PC-3 (cell line): ENCODE data around the gene DPEP1. TPM values are rescaled to one million over a fixed set of nuclear protein-coding genes. Genes with fewer than 3 reads are reported as not detected.
"Not testable (repeated sequence)": the region's sequence is repeated elsewhere in the genome, so short reads cannot be mapped to it uniquely, and the experiment has no call there.

Experiments used
- ATAC-seq: fragments of 200-7000 bp; cut with Tn5 transposase; 2 replicates; pipeline ENCODE4 v1.9.1; 2020; ENCODE audit warnings: mild to moderate bottlenecking, moderate library complexity
- BruUV-seq: library from RNA; stranded (reverse); fragments of 400-500 nt; replicated peaks from 2 replicates; lab custom pipeline; 2021; lab: Mats Ljungman, UMichigan
- CTCF ChIA-PET: fragments of 300-600 bp; sonication (Branson Sonifier 250); formaldehyde crosslinking; loops from one replicate; lab custom pipeline; 2022; ENCODE audit warnings: antibody characterized with exemption; lab: Charles Lee
- POLR2A ChIA-PET: fragments of 300-600 bp; sonication (Branson Sonifier 250); formaldehyde crosslinking; loops from one replicate; lab custom pipeline; 2022; ENCODE audit warnings: antibody characterized with exemption; ENCODE audit not compliant: unreplicated experiment; lab: Charles Lee
- DNase-seq: peaks from one replicate; pipeline ENCODE4 v3.0.0-alpha.2; 2015
- H2AFZ ChIP-seq: fragments of 300-600 bp; sonication (generic); 2 replicates; pipeline ENCODE4 v1.6.0; 2016; ENCODE audit warnings: antibody characterized with exemption, low read length
- H3F3A ChIP-seq: fragments of 300-600 bp; sonication (generic); one replicate; pipeline ENCODE4 v1.6.0; 2017; ENCODE audit warnings: antibody characterized with exemption, low read length, control low read depth, mild to moderate bottlenecking; ENCODE audit not compliant: unreplicated experiment
- H3K27ac ChIP-seq: fragments of 300-600 bp; sonication (generic); 2 replicates; pipeline ENCODE4 v1.5.1; 2016; ENCODE audit warnings: mild to moderate bottlenecking, low read length
- H3K27me3 ChIP-seq: fragments of 300-600 bp; sonication (generic); 2 replicates; pipeline ENCODE4 v1.6.1; 2016; ENCODE audit warnings: low read length, mixed read lengths
- H3K36me3 ChIP-seq: fragments of 300-600 bp; sonication (generic); 2 replicates; pipeline ENCODE4 v1.6.1; 2016; ENCODE audit warnings: low read depth, mixed run types, low read length, mixed read lengths
- H3K4me1 ChIP-seq: fragments of 300-600 bp; sonication (generic); 2 replicates; pipeline ENCODE4 v1.5.1; 2016; ENCODE audit warnings: low read length; ENCODE audit not compliant: insufficient read depth
- H3K4me2 ChIP-seq: fragments of 300-600 bp; sonication (generic); 2 replicates; pipeline ENCODE4 v1.6.0; 2016; ENCODE audit warnings: low read length
- H3K4me3 ChIP-seq: fragments of 300-600 bp; sonication (generic); 2 replicates; pipeline ENCODE4 v1.5.1; 2016; ENCODE audit warnings: mild to moderate bottlenecking, low read length, mixed read lengths
- H3K79me2 ChIP-seq: fragments of 300-600 bp; sonication (generic); 2 replicates; pipeline ENCODE4 v1.6.1; 2017; ENCODE audit warnings: low read length, mixed read lengths
- H3K9ac ChIP-seq: fragments of 300-600 bp; sonication (generic); 2 replicates; pipeline ENCODE4 v1.6.0; 2016; ENCODE audit warnings: mild to moderate bottlenecking, low read length
- H3K9me2 ChIP-seq: fragments of 300-600 bp; sonication (generic); replicated peaks from 2 replicates; pipeline ENCODE4 v1.6.1; 2016; ENCODE audit warnings: mixed run types, low read length, mixed read lengths
- H3K9me3 ChIP-seq: fragments of 300-600 bp; sonication (generic); 2 replicates; pipeline ENCODE4 v1.6.1; 2016; ENCODE audit warnings: low read length, mixed read lengths
- H4K20me1 ChIP-seq: fragments of 300-600 bp; sonication (generic); 2 replicates; pipeline ENCODE4 v1.6.1; 2016; ENCODE audit warnings: low read length, mixed read lengths
- EZH2 ChIP-seq: fragments of 300-600 bp; sonication (generic); IDR thresholded peaks from one replicate; pipeline ENCODE4 v1.6.1; 2017; ENCODE audit warnings: antibody characterized with exemption, mild to moderate bottlenecking, low read length; ENCODE audit not compliant: unreplicated experiment
- EZH2phosphoT487 ChIP-seq: fragments of 300-600 bp; sonication (generic); IDR thresholded peaks from 2 replicates; pipeline ENCODE4 v1.6.1; 2018; ENCODE audit warnings: mild to moderate bottlenecking, antibody characterized with exemption, low read length, borderline replicate concordance
- intact Hi-C: fragments of 100-400 bp; cut with micrococcal nuclease; formaldehyde crosslinking; loops from 2 replicates; pipeline ENCODE4 v1.9.0; 2023
- total RNA-seq: library from RNA; depleted of rRNA; stranded (reverse); fragments of >200 nt; gene quantifications from 2 replicates; pipeline ENCODE4 v1.2.3, GENCODE V29; 2014
- TF ChIP-seq, protein P1 (sequence below): fragments of 300-600 bp; sonication (generic); conservative IDR thresholded peaks from 2 replicates; pipeline ENCODE4 v1.5.1; 2017; ENCODE audit warnings: antibody characterized with exemption, low read depth, mild to moderate bottlenecking, low read length

The DPEP1 gene
- total RNA-seq, 1 experiment from 2014 or later = not detected

DNA sequence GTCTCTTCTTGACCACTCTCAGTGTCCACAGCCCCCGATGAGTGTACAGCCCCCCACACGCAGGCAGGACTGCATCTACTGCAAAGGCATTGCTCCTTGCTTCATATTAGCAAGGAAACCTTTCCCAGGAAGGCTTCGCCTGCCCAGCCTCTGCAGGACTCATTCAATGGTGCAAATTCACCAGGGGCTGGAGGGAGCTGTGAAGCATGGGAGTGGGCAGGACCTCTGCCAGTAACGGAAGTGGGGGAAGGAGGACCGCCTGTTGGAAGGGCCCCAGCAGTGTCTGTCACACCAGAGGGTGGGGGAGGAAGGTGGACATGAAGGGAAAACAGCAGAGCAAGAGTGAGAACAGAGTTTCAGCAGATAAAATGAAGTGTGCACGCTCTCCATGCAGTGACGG lies 46.7 kb downstream of the DPEP1 start:
- Histone ChIP-seq H2AFZ (no peak overlapping the region), H3K79me2 (peaks cover 46% of the 10 kb centered on the region), H3K9ac (no peak overlapping the region), H3K9me2 (no peaks in the 10 kb centered on the region), H3K36me3 (peaks cover 9% of the 10 kb centered on the region; the same call in 1 of the 2 replicates), H3F3A (no peaks in the 10 kb centered on the region), H3K9me3 (no peaks in the 10 kb centered on the region), H3K27ac (no peak overlapping the region), H3K27me3 (no peaks in the 10 kb centered on the region), H4K20me1 (no peaks in the 10 kb centered on the region), H3K4me1 (no peaks in the 10 kb centered on the region; the same call in 1 of the 2 replicates), H3K4me3 (no peak overlapping the region), H3K4me2 (no peak overlapping the region)
- TF ChIP-seq, protein P1, sequence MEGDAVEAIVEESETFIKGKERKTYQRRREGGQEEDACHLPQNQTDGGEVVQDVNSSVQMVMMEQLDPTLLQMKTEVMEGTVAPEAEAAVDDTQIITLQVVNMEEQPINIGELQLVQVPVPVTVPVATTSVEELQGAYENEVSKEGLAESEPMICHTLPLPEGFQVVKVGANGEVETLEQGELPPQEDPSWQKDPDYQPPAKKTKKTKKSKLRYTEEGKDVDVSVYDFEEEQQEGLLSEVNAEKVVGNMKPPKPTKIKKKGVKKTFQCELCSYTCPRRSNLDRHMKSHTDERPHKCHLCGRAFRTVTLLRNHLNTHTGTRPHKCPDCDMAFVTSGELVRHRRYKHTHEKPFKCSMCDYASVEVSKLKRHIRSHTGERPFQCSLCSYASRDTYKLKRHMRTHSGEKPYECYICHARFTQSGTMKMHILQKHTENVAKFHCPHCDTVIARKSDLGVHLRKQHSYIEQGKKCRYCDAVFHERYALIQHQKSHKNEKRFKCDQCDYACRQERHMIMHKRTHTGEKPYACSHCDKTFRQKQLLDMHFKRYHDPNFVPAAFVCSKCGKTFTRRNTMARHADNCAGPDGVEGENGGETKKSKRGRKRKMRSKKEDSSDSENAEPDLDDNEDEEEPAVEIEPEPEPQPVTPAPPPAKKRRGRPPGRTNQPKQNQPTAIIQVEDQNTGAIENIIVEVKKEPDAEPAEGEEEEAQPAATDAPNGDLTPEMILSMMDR = no peak
- TF ChIP-seq EZH2phosphoT487 (no peak), EZH2 (no peak)
- no peak for ATAC-seq
- CTCF ChIA-PET = no interaction called here
- no TSS peak for BruUV-seq
- POLR2A ChIA-PET = no interaction called here
- intact Hi-C loops = no loop called here
- DNase-seq = no peak

DNA sequence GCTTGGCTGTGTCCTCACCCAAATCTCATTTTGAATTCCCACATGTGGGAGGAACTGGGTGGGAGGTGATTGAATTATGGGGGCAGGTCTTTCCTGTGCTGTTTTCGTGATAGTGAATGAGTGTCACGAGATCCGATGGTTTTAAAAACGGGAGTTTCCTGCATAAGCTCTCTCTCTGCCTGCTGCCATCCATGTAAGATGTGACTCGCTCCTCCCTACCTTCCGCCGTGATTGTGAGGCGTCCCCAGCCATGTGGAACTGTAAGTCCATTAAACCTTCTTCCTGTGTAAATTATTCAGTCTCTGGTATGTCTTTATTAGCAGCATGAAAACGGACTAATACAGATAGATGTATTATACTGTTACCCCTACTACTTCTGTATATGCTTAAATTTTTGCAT lies 47.8 kb downstream of the DPEP1 start:
- no peak for ATAC-seq
- H3K79me2 ChIP-seq = peaks cover 36% of the 10 kb centered on the region
- intact Hi-C loops = no loop called here
- no peak overlapping the region for H3K9ac ChIP-seq
- no TSS peak for BruUV-seq
- no peaks in the 10 kb centered on the region; the same call in 1 of the 2 replicates for H3K4me1 ChIP-seq
- no peak for DNase-seq
- no peaks in the 10 kb centered on the region for H3F3A ChIP-seq
- ChIA-PET POLR2A (no interaction called here), CTCF (no interaction called here)
- H3K27me3 ChIP-seq = no peaks in the 10 kb centered on the region
- H3K36me3 ChIP-seq = peaks cover 13% of the 10 kb centered on the region
- no peak overlapping the region for H3K4me2 ChIP-seq
- H3K4me3 ChIP-seq = no peak overlapping the region
- TF ChIP-seq EZH2phosphoT487 (no peak), EZH2 (no peak)
- TF ChIP-seq, protein P1 = no peak
- no peaks in the 10 kb centered on the region for H3K9me3 ChIP-seq
- H3K27ac ChIP-seq = no peak overlapping the region
- H2AFZ ChIP-seq = no peak overlapping the region
- H3K9me2 ChIP-seq = no peaks in the 10 kb centered on the region
- H4K20me1 ChIP-seq = no peaks in the 10 kb centered on the region

DNA sequence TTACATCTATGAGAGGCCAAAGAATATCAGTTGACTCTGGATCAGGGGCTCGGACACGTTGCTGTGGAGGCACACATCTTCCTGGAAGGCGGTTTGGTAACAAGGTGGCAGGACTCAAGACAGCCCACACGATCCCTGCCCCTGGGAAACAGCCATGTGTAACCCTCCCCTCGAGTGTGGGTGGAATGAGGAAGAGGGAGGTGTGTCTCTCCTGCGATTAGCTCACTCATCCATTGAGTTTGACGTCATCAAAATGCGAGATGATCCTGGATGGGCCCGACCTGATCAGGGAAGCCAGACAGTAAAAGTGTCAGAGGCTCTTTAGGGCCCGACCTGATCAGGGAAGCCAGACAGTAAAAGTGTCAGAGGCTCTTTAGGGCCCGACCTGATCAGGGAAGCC lies 50.8 kb downstream of the DPEP1 start:
- not testable (repeated sequence) for H3K4me3 ChIP-seq, BruUV-seq
- H3K36me3 ChIP-seq = peaks cover 14% of the 10 kb centered on the region

More for the DNA sequence above, 50.8 kb downstream of the DPEP1 start:
- intact Hi-C loops, H3K9ac ChIP-seq, H3F3A ChIP-seq, H3K4me2 ChIP-seq, H3K9me3 ChIP-seq, H2AFZ ChIP-seq, H3K27ac ChIP-seq, H4K20me1 ChIP-seq, CTCF ChIA-PET, H3K4me1 ChIP-seq, H3K27me3 ChIP-seq, ATAC-seq, DNase-seq, H3K9me2 ChIP-seq, POLR2A ChIA-PET: not testable (repeated sequence)
- peaks cover 10% of the 10 kb centered on the region for H3K79me2 ChIP-seq
